ENCODE measurements around the gene IRF7. TPM values are rescaled to one million over a fixed set of nuclear protein-coding genes. Genes with fewer than 3 reads are reported as not detected.

Gene IRF7
- polyA plus RNA-seq, 3 donors, result 11.0 to 11.7 (median 11.2) TPM

- no peak for DNase-seq
Observed at GRCh38 chr11:567629-568292, 48.0 kb downstream of the IRF7 start.

DNA sequence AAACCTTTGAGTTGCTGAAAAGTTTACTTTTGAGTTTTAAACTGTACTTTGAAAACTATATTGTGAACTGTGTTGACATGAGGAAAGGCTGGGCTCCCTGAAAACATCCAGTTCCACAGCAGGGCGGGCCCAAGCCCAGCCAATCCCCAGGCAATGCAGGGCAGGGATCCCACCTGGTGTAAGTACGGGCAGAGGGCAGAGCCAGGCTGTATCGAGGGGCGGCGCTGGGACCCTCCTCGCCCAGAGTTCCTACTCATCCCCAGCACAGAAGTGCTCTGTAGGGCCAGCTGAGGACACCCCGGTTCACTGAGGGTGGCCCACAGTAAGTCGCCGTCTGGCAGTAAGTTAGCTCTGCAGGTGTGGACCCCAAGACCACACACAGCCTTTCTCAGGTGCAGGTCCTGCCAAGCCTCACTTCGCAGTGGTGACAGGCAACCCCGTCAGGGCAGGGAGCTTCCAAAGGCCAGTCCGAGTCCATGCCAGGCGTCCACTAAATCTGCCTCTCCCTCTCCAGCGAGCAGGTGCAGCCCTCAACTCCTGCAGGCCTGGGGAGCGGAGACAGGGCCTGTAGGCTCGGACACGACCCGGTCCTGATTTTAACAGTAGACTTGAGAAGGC, 48.6 kb downstream of the IRF7 start:
- no peak for DNase-seq

DNA sequence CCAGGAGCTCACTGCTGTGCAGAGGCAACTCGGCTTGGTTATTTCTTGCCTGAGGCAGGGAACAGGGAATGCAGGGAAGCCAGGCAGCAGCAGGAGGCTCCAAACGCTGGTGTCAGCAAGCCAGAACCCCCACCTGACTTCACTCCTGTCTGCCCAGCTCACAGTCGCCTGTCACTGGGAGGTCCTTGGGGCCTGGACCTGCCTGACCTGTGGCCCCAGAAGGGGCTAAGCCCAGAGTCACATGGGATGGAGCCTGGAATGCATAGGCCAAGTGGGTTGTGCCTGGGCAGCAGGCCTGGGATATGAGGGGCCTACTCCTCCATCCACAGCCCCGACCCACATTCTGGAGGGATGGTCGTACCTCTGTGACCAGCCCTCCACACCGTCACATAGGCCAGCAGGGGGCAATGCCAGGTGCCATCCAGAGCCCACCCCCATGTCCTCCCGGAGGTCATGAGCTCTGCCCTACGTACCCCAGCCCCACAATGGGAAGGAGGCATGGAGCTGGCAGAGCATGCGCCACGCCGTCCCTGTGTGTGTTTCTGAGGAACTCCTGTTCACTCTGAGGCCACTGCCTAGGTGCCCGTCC, 49.7 kb downstream of the IRF7 start:
- no peak for DNase-seq

GRCh38 chr11:563812-564578, 51.8 kb downstream of the IRF7 start:
- no peak for DNase-seq

DNA sequence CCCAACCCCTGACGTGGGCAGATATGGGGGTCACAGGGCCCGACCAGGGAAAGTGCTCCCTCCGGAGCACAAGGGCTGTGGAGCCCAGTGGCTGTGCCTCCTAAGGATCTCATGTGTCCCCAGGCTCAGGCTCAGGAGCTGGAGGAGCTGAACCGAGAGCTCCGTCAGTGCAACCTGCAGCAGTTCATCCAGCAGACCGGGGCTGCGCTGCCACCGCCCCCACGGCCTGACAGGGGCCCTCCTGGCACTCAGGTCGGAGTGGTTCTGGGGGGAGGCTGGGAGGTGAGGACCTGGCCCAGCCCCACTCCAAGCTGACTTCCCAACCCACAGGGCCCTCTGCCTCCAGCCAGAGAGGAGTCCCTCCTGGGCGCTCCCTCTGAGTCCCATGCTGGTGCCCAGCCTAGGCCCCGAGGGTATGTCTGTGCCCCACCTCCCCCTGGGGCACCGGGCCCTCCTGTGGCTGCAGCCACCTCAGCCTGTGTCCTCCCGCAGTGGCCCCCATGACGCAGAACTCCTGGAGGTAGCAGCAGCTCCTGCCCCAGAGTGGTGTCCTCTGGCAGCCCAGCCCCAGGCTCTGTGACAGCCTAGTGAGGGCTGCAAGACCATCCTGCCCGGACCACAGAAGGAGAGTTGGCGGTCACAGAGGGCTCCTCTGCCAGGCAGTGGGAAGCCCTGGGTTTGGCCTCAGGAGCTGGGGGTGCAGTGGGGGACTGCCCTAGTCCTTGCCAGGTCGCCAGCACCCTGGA, 52.5 kb downstream of the IRF7 start:
- DNase-seq, result no peak

Other genes starting within 250 kb of the IRF7 start
- gene B4GALNT4, start 246.5 kb downstream of the IRF7 start, polyA plus RNA-seq (ENCODE audit: insufficient read length in 3 of 3), result 10 to 100 TPM; 77.7 to 93.4 (median 87.2) TPM
- gene PKP3, start 221.7 kb downstream of the IRF7 start, polyA plus RNA-seq (ENCODE audit: insufficient read length in 3 of 3), result 1 to 10 TPM; 6.5 to 7.0 (median 6.7) TPM
- 10 to 100 TPM; 49.6 to 61.7 (median 61.5) TPM for gene SIGIRR, start 201.0 kb downstream of the IRF7 start, polyA plus RNA-seq (ENCODE audit: insufficient read length in 3 of 3)
- gene ANO9, start 173.9 kb downstream of the IRF7 start, polyA plus RNA-seq (ENCODE audit: insufficient read length in 3 of 3), result 10 to 100 TPM; 11.2 to 17.4 (median 14.2) TPM
- 10 to 100 TPM; 40.0 to 44.9 (median 41.2) TPM for gene PTDSS2, start 165.7 kb downstream of the IRF7 start, polyA plus RNA-seq (ENCODE audit: insufficient read length in 3 of 3)
- gene RNH1, start 108.7 kb downstream of the IRF7 start, polyA plus RNA-seq (ENCODE audit: insufficient read length in 3 of 3), result 100 to 1,000 TPM in 2 of 3 donors, 10 to 100 TPM in 1; 99.2 to 115 (median 110) TPM
- 10 to 100 TPM; 48.3 to 62.5 (median 56.2) TPM for gene HRAS, start 80.4 kb downstream of the IRF7 start, polyA plus RNA-seq (ENCODE audit: insufficient read length in 3 of 3)
- gene LRRC56, start 78.4 kb downstream of the IRF7 start, polyA plus RNA-seq (ENCODE audit: insufficient read length in 3 of 3), result 1 to 10 TPM; 5.4 to 6.4 (median 5.5) TPM
- gene LMNTD2, start 55.2 kb downstream of the IRF7 start, polyA plus RNA-seq (ENCODE audit: insufficient read length in 3 of 3), result 1 to 10 TPM; 4.2 to 4.9 (median 4.6) TPM
- 10 to 100 TPM; 58.0 to 66.3 (median 64.5) TPM for gene RASSF7, start 55.0 kb downstream of the IRF7 start, polyA plus RNA-seq (ENCODE audit: insufficient read length in 3 of 3)
- gene PHRF1, start 39.5 kb downstream of the IRF7 start, polyA plus RNA-seq (ENCODE audit: insufficient read length in 3 of 3), result 10 to 100 TPM; 26.8 to 30.4 (median 28.3) TPM
- 10 to 100 TPM; 42.6 to 56.2 (median 47.7) TPM for gene CDHR5, start 9.0 kb upstream of the IRF7 start, polyA plus RNA-seq (ENCODE audit: insufficient read length in 3 of 3)
- 1 to 10 TPM in 2 of 3 donors, under 1 TPM in 1; 0.87 to 2.3 (median 2.3) TPM for gene SCT, start 11.2 kb upstream of the IRF7 start, polyA plus RNA-seq (ENCODE audit: insufficient read length in 3 of 3)
- gene DRD4, start 21.3 kb upstream of the IRF7 start, polyA plus RNA-seq (ENCODE audit: insufficient read length in 3 of 3), result 1 to 10 TPM; 3.8 to 5.4 (median 4.2) TPM
- 10 to 100 TPM; 55.3 to 61.9 (median 55.6) TPM for gene DEAF1, start 79.3 kb upstream of the IRF7 start, polyA plus RNA-seq (ENCODE audit: insufficient read length in 3 of 3)
- 10 to 100 TPM; 41.9 to 62.1 (median 59.9) TPM for gene TMEM80, start 79.9 kb upstream of the IRF7 start, polyA plus RNA-seq (ENCODE audit: insufficient read length in 3 of 3)
- gene EPS8L2, start 90.3 kb upstream of the IRF7 start, polyA plus RNA-seq (ENCODE audit: insufficient read length in 3 of 3), result 100 to 1,000 TPM; 128 to 189 (median 150) TPM
- gene TALDO1, start 131.5 kb upstream of the IRF7 start, polyA plus RNA-seq (ENCODE audit: insufficient read length in 3 of 3), result 100 to 1,000 TPM; 129 to 137 (median 130) TPM
- gene GATD1, start 161.5 kb upstream of the IRF7 start, polyA plus RNA-seq (ENCODE audit: insufficient read length in 3 of 3), result 100 to 1,000 TPM in 1 of 3 donors, 10 to 100 TPM in 2; 85.0 to 111 (median 90.3) TPM
- gene CEND1, start 174.1 kb upstream of the IRF7 start, polyA plus RNA-seq (ENCODE audit: insufficient read length in 3 of 3), result 1 to 10 TPM in 1 of 3 donors, under 1 TPM in 2; 0.64 to 1.3 (median 0.83) TPM
- 10 to 100 TPM; 16.0 to 20.9 (median 20.6) TPM for gene SLC25A22, start 182.3 kb upstream of the IRF7 start, polyA plus RNA-seq (ENCODE audit: insufficient read length in 3 of 3)
- 10 to 100 TPM; 11.8 to 14.4 (median 13.0) TPM for gene PIDD1, start 189.3 kb upstream of the IRF7 start, polyA plus RNA-seq (ENCODE audit: insufficient read length in 3 of 3)
- gene RPLP2, start 194.0 kb upstream of the IRF7 start, polyA plus RNA-seq (ENCODE audit: insufficient read length in 3 of 3), result 1,000 to 10,000 TPM; 1,087 to 1,248 (median 1,229) TPM
- gene PNPLA2, start 203.0 kb upstream of the IRF7 start, polyA plus RNA-seq (ENCODE audit: insufficient read length in 3 of 3), result 10 to 100 TPM; 66.0 to 79.1 (median 74.7) TPM
- 10 to 100 TPM; 16.7 to 21.7 (median 20.0) TPM for gene CRACR2B, start 212.0 kb upstream of the IRF7 start, polyA plus RNA-seq (ENCODE audit: insufficient read length in 3 of 3)
- 100 to 1,000 TPM; 207 to 225 (median 220) TPM for gene CD151, start 217.0 kb upstream of the IRF7 start, polyA plus RNA-seq (ENCODE audit: insufficient read length in 3 of 3)
- gene POLR2L, start 226.6 kb upstream of the IRF7 start, polyA plus RNA-seq (ENCODE audit: insufficient read length in 3 of 3), result 100 to 1,000 TPM; 106 to 132 (median 125) TPM
- 10 to 100 TPM; 76.0 to 92.3 (median 85.2) TPM for gene TSPAN4, start 226.9 kb upstream of the IRF7 start, polyA plus RNA-seq (ENCODE audit: insufficient read length in 3 of 3)